KMS-11 (cell line): ENCODE measurements around the gene SMG6.

Source experiments
- H2AFZ ChIP-seq: fragments of 200-600 bp; sonication (generic); 2 replicates; pipeline ENCODE4 v1.6.1; 2016; ENCODE audit warnings: antibody characterized with exemption, mixed run types, low read depth
- H3K27ac ChIP-seq: fragments of 200-600 bp; sonication (generic); 2 replicates; pipeline ENCODE4 v1.6.1; 2016; ENCODE audit warnings: mild to moderate bottlenecking, mixed run types
- H3K27me3 ChIP-seq: fragments of 200-600 bp; sonication (generic); 2 replicates; pipeline ENCODE4 v1.6.1; 2017; ENCODE audit warnings: mild to moderate bottlenecking, low read depth, mixed run types, moderate library complexity; ENCODE audit not compliant: insufficient read depth
- H3K36me3 ChIP-seq: fragments of 200-600 bp; sonication (generic); 2 replicates; pipeline ENCODE4 v1.6.1; 2017; ENCODE audit warnings: mild to moderate bottlenecking, mixed run types; ENCODE audit not compliant: insufficient read depth
- H3K4me1 ChIP-seq: fragments of 200-600 bp; sonication (generic); 2 replicates; pipeline ENCODE4 v1.6.1; 2016; ENCODE audit warnings: mild to moderate bottlenecking, low read depth, mixed run types; ENCODE audit not compliant: poor library complexity, severe bottlenecking
- H3K4me2 ChIP-seq: fragments of 200-600 bp; sonication (generic); 2 replicates; pipeline ENCODE4 v1.7.0; 2016; ENCODE audit warnings: mild to moderate bottlenecking, mixed run types
- H3K4me3 ChIP-seq: fragments of 200-600 bp; sonication (generic); IDR thresholded peaks from 2 replicates; pipeline ENCODE4 v1.6.1; 2017; ENCODE audit warnings: low read depth, low read length, mixed read lengths; ENCODE audit not compliant: insufficient read depth
- H3K79me2 ChIP-seq: fragments of 200-600 bp; sonication (generic); 2 replicates; pipeline ENCODE4 v1.6.1; 2016; ENCODE audit warnings: low read depth, mixed run types; ENCODE audit not compliant: insufficient read depth
- H3K9ac ChIP-seq: fragments of 200-600 bp; sonication (generic); 2 replicates; pipeline ENCODE4 v1.6.1; 2016; ENCODE audit warnings: mild to moderate bottlenecking, mixed run types
- H4K20me1 ChIP-seq: fragments of 200-600 bp; sonication (generic); 2 replicates; pipeline ENCODE4 v1.6.1; 2016; ENCODE audit warnings: mild to moderate bottlenecking, mixed run types; ENCODE audit not compliant: insufficient read depth
- TF ChIP-seq, protein P1 (sequence below): fragments of 200-600 bp; sonication (generic); conservative IDR thresholded peaks from 2 replicates; pipeline ENCODE4 v1.6.1; 2017; ENCODE audit warnings: low read depth, mild to moderate bottlenecking, antibody characterized with exemption, low read length, moderate library complexity, mixed read lengths

Gene SMG6

DNA sequence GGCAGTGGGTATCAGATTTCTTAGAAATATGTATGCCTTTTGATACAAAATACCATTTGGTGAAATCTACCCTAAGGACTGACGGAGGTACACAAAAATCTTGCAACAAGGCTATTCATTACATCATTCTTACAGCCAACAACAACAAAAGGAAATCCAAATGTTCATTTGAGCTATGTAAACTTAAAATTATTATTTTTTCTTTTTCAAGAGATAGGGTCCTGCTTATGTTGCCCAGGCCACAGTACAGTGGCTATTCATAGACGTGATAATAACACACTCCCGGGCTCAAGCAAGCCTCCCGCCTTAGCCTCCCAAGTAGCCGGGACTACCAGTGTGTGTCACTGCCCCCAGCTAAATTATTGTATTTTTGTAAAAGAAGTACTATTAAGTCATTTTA is 9.2 kb upstream of the SMG6 start:
- Histone ChIP-seq H3K79me2 (no peaks in the 10 kb centered on the region), H3K27ac (no peak overlapping the region), H2AFZ (no peak overlapping the region), H3K36me3 (no peaks in the 10 kb centered on the region), H3K27me3 (no peaks in the 10 kb centered on the region), H3K4me2 (no peak overlapping the region), H3K9ac (no peak overlapping the region), H3K4me1 (peaks cover 13% of the 10 kb centered on the region), H3K4me3 (no peak overlapping the region), H4K20me1 (no peaks in the 10 kb centered on the region)
- TF ChIP-seq, protein P1, sequence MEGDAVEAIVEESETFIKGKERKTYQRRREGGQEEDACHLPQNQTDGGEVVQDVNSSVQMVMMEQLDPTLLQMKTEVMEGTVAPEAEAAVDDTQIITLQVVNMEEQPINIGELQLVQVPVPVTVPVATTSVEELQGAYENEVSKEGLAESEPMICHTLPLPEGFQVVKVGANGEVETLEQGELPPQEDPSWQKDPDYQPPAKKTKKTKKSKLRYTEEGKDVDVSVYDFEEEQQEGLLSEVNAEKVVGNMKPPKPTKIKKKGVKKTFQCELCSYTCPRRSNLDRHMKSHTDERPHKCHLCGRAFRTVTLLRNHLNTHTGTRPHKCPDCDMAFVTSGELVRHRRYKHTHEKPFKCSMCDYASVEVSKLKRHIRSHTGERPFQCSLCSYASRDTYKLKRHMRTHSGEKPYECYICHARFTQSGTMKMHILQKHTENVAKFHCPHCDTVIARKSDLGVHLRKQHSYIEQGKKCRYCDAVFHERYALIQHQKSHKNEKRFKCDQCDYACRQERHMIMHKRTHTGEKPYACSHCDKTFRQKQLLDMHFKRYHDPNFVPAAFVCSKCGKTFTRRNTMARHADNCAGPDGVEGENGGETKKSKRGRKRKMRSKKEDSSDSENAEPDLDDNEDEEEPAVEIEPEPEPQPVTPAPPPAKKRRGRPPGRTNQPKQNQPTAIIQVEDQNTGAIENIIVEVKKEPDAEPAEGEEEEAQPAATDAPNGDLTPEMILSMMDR: no peak

- no peak overlapping the region for H3K4me3 ChIP-seq
- H3K79me2 ChIP-seq: no peaks in the 10 kb centered on the region
- peak overlapping the region; percentile 5; the same call in 1 of the 2 replicates for H2AFZ ChIP-seq
- H3K36me3 ChIP-seq: no peaks in the 10 kb centered on the region
- no peaks in the 10 kb centered on the region for H4K20me1 ChIP-seq
- no peak overlapping the region for H3K9ac ChIP-seq
- TF ChIP-seq, protein P1: no peak
- peak overlapping the region; percentile 27 for H3K4me2 ChIP-seq
- no peaks in the 10 kb centered on the region for H3K27me3 ChIP-seq
- H3K27ac ChIP-seq: peak overlapping the region; percentile 7; the same call in 1 of the 2 replicates
- peaks cover 21% of the 10 kb centered on the region for H3K4me1 ChIP-seq
Measured at GRCh38 chr17:2309338-2310154, 6.0 kb upstream of the SMG6 start.

GRCh38 chr17:2304931-2305330 is 1.3 kb upstream of the SMG6 start:
- H3K36me3 ChIP-seq: no peaks in the 10 kb centered on the region
- no peak overlapping the region for H3K27ac ChIP-seq
- no peaks in the 10 kb centered on the region for H3K27me3 ChIP-seq
- no peak overlapping the region for H2AFZ ChIP-seq
- H3K4me2 ChIP-seq: no peak overlapping the region
- no peak overlapping the region for H3K9ac ChIP-seq
- no peak overlapping the region for H3K4me3 ChIP-seq
- H4K20me1 ChIP-seq: no peaks in the 10 kb centered on the region
- H3K79me2 ChIP-seq: no peaks in the 10 kb centered on the region
- peaks cover 23% of the 10 kb centered on the region for H3K4me1 ChIP-seq
- TF ChIP-seq, protein P1: no peak

- H2AFZ ChIP-seq: peak overlapping the region; percentile 71
- H3K27me3 ChIP-seq: no peaks in the 10 kb centered on the region
- no peaks in the 10 kb centered on the region for H4K20me1 ChIP-seq
- H3K9ac ChIP-seq: peak overlapping the region; percentile 46; the same call in 1 of the 2 replicates
- peak overlapping the region; percentile 77 for H3K4me2 ChIP-seq
- no peak overlapping the region for H3K27ac ChIP-seq
- TF ChIP-seq, protein P1: no peak
- H3K4me3 ChIP-seq: no peak overlapping the region
- no peaks in the 10 kb centered on the region for H3K79me2 ChIP-seq
- H3K4me1 ChIP-seq: peaks cover 14% of the 10 kb centered on the region
- H3K36me3 ChIP-seq: no peaks in the 10 kb centered on the region
Measured at GRCh38 chr17:2302778-2303203, 794 bp downstream of the SMG6 start.
